GM21447 (cell line): ENCODE results near the gene DDX53.

Source experiments
- ATAC-seq: cut with Tn5 transposase; IDR thresholded peaks from one replicate; pipeline ENCODE4 v1.9.1; 2021; ENCODE audit not compliant: unreplicated experiment

Gene DDX53

GRCh38 chrX:23048806-23049573 is 49.2 kb downstream of the DDX53 start:
- no peak for ATAC-seq

GRCh38 chrX:23052324-23052723 is 52.6 kb downstream of the DDX53 start:
- no peak for ATAC-seq
